OCI-LY3 (cell line): ENCODE data around the gene SULT4A1.

Experiments
- H2AFZ ChIP-seq: fragments of 200-600, 300-600 bp; shearing (Covaris generic); 2 replicates; pipeline ENCODE4 v1.6.0; 2014; ENCODE audit warnings: antibody characterized with exemption, low read depth, low read length
- H3K27ac ChIP-seq: fragments of 200-600, 300-600 bp; sonication (generic); 2 replicates; pipeline ENCODE4 v1.5.1; 2014; ENCODE audit warnings: mild to moderate bottlenecking, low read length, moderate library complexity, mixed read lengths
- H3K27me3 ChIP-seq: fragments of 200-600, 300-600 bp; sonication (generic); 2 replicates; pipeline ENCODE4 v1.6.1; 2014; ENCODE audit warnings: low read depth, low read length, mixed read lengths
- H3K36me3 ChIP-seq: fragments of 200-600, 300-600 bp; sonication (generic); replicated peaks from 2 replicates; pipeline ENCODE3; 2014; ENCODE audit warnings: low read depth, low read length, mixed read lengths
- H3K4me1 ChIP-seq: fragments of 300-600, 200-600 bp; sonication (generic); 2 replicates; pipeline ENCODE4 v1.6.1; 2014; ENCODE audit warnings: low read length, mixed read lengths
- H3K4me2 ChIP-seq: fragments of 200-600, 300-600 bp; sonication (generic); 2 replicates; pipeline ENCODE4 v1.6.1; 2014; ENCODE audit warnings: low read length, mixed read lengths
- H3K4me3 ChIP-seq: fragments of 300-600, 200-600 bp; sonication (generic); 2 replicates; pipeline ENCODE4 v1.5.1; 2014; ENCODE audit warnings: antibody characterized with exemption, mild to moderate bottlenecking, low read length, moderate library complexity
- H3K79me2 ChIP-seq: fragments of 300-600, 200-600 bp; shearing (Covaris generic); 2 replicates; pipeline ENCODE4 v1.6.1; 2014; ENCODE audit warnings: mild to moderate bottlenecking, low read length, mixed read lengths
- H3K9ac ChIP-seq: fragments of 300-600, 200-600 bp; shearing (Covaris generic); 2 replicates; pipeline ENCODE4 v1.6.0; 2014; ENCODE audit warnings: mild to moderate bottlenecking, low read length, moderate library complexity
- H3K9me3 ChIP-seq: fragments of 200-600, 300-600 bp; shearing (Covaris generic); 2 replicates; pipeline ENCODE4 v1.6.1; 2014; ENCODE audit warnings: low read length, mixed read lengths; ENCODE audit not compliant: insufficient read depth
- H4K20me1 ChIP-seq: fragments of 200-600, 300-600 bp; sonication (generic); 2 replicates; pipeline ENCODE4 v1.6.1; 2016; ENCODE audit warnings: low read length, mixed read lengths; ENCODE audit not compliant: insufficient read depth
- CTCF ChIP-seq: fragments of 200-600, 300-600 bp; sonication (generic); IDR thresholded peaks from 2 replicates; pipeline ENCODE4 v1.5.1; 2014; ENCODE audit warnings: antibody characterized with exemption, low read length, low read depth
- EZH2phosphoT487 ChIP-seq: fragments of 200-600 bp; shearing (Covaris generic); IDR thresholded peaks from 2 replicates; pipeline ENCODE4 v1.6.1; 2018; ENCODE audit warnings: antibody characterized with exemption, mixed run types, low read depth

The SULT4A1 gene

DNA sequence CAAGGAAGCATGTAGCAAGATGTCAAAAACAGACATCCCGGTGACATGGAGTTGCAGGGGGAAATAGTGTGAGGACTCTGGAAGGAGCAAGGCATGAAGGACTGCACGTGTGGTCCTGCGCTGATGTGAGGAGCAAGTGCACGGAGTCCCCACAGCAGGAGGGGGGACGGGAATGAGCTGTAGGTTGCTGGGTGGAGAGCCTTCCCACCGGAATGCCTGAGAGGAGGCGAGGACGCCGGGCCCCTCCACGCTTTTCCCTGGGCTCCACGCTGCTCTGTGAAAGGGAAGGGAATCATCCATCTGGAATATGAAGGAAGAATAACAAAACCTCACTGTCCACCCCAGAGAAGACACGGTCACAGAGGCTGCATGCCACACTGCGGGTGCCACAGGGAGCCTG lies 26.6 kb downstream of the SULT4A1 start:
- H3K36me3 ChIP-seq, result no peaks in the 10 kb centered on the region

DNA sequence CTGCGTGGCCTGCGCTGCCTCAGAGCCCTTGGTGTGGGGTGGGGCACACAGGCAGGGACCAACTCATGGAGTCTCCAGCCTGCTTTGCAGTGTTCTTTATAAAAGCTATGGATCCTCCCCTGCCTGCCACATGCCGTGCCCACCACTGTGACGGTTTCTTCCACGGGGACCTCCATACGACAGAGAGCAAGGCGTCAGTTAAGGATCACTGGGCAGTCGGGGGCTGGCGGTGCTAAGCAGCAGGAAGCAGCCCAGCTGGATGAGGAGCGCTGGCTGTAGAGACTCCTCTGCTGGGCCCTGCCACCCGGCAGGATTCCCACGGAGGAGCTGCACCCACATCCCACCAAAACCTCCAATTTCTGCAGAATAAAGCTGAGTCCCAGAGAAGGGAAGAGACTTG lies 27.1 kb downstream of the SULT4A1 start:
- H3K4me1 ChIP-seq, result no peaks in the 10 kb centered on the region
- no peaks in the 10 kb centered on the region; the same call in 1 of the 2 replicates for H3K27me3 ChIP-seq
- TF ChIP-seq CTCF (no peak), EZH2phosphoT487 (no peak)

More for the DNA sequence above, 26.6 kb downstream of the SULT4A1 start:
- Histone ChIP-seq H3K4me1 (no peaks in the 10 kb centered on the region), H3K27ac (no peak overlapping the region), H3K4me3 (no peak overlapping the region), H3K9ac (no peak overlapping the region), H4K20me1 (no peaks in the 10 kb centered on the region), H3K9me3 (no peaks in the 10 kb centered on the region), H3K79me2 (no peaks in the 10 kb centered on the region), H3K27me3 (no peaks in the 10 kb centered on the region), H3K4me2 (no peak overlapping the region), H2AFZ (no peak overlapping the region)
- TF ChIP-seq EZH2phosphoT487, result no peak
- no peak for TF ChIP-seq CTCF

DNA sequence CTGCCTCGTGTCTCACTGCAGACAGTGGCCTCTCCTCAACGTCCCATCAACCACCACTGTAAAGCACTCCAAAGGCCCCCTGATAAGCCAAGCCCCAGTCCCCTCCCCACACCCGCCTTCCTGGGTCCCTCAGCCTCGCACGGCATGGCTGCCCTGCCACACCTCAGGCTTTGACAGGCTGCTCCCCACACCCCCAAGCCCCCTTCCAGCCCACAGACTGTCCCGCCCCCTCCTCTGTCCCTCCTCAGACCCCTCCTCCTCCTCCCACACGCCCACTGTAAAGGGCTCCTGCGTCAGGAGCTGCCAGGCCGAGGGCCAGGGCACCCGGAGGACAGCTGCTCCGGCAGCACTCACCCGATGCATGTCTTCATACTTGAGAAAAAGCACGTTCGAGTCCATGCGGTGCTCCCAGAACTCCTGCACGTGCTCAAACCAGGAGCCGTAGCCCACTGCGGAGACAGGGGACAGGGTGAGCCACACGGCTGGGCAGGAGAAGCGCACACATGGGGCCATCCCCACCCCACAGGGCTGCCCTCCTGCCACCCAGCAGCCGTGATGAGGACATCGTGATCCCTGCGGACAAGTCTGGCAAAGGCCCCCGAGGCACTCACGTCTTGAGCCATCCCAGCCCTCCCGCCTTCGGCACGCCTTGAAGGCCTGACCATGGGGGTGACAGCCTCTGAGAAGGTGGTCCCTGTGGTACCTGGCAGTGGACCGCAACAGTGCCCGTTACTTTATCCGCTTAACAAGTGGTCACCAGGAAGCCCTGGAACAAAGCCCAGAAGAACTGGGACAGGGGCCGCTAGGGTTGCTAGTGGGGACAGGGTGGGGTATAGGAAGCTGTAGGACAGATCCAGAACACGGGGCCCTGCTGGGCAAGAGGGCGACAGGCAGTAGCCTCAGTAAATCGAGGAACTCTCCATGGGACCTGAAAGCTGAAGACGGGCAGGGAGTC lies 28.8 kb downstream of the SULT4A1 start:
- TF ChIP-seq CTCF, result no peak
- TF ChIP-seq EZH2phosphoT487, result no peak
- no peaks in the 10 kb centered on the region for H3K4me1 ChIP-seq
- H3K27me3 ChIP-seq, result no peaks in the 10 kb centered on the region; the same call in 1 of the 2 replicates
- no peaks in the 10 kb centered on the region for H3K79me2 ChIP-seq
- no peak overlapping the region for H3K27ac ChIP-seq
- H3K4me3 ChIP-seq, result no peak overlapping the region
- H3K36me3 ChIP-seq, result no peaks in the 10 kb centered on the region
- no peak overlapping the region for H3K9ac ChIP-seq
- H3K9me3 ChIP-seq, result no peaks in the 10 kb centered on the region
- H4K20me1 ChIP-seq, result no peaks in the 10 kb centered on the region
- H3K4me2 ChIP-seq, result no peak overlapping the region
- H2AFZ ChIP-seq, result no peak overlapping the region

More for the DNA sequence above, 27.1 kb downstream of the SULT4A1 start:
- Histone ChIP-seq H3K79me2 (no peaks in the 10 kb centered on the region), H3K4me2 (no peak overlapping the region), H3K9me3 (no peaks in the 10 kb centered on the region), H3K9ac (no peak overlapping the region), H3K36me3 (no peaks in the 10 kb centered on the region), H2AFZ (no peak overlapping the region), H4K20me1 (no peaks in the 10 kb centered on the region), H3K27ac (no peak overlapping the region), H3K4me3 (no peak overlapping the region)

GRCh38 chr22:43832393-43833265 lies 29.7 kb downstream of the SULT4A1 start:
- Histone ChIP-seq H3K36me3 (no peaks in the 10 kb centered on the region), H4K20me1 (no peaks in the 10 kb centered on the region), H3K27ac (no peak overlapping the region), H3K79me2 (no peaks in the 10 kb centered on the region), H2AFZ (no peak overlapping the region), H3K4me3 (no peak overlapping the region), H3K4me1 (no peaks in the 10 kb centered on the region), H3K9me3 (no peaks in the 10 kb centered on the region), H3K9ac (no peak overlapping the region), H3K4me2 (no peak overlapping the region), H3K27me3 (no peaks in the 10 kb centered on the region; the same call in 1 of the 2 replicates)
- TF ChIP-seq CTCF (no peak), EZH2phosphoT487 (no peak)
